ENCODE results near the gene ADAMTS15. TPM values are rescaled to one million over a fixed set of nuclear protein-coding genes. Genes with fewer than 3 reads are reported as not detected.

The ADAMTS15 gene
- total RNA-seq, 4 donors from 2014 or later, result 18.4 to 34.1 (median 24.9) TPM

- H3K36me3 ChIP-seq, result no peaks in the 10 kb centered on the region
- 71 to 83% methylated on average over 4 of the region's 4 CpGs for WGBS, 2 donors
- H3K9me3 ChIP-seq, result no peaks in the 10 kb centered on the region
- no peaks in the 10 kb centered on the region for H3K27me3 ChIP-seq
- H3K4me1 ChIP-seq, result no peaks in the 10 kb centered on the region
- no peak overlapping the region for H3K27ac ChIP-seq
- DNase-seq (ENCODE audit: low spot score in 2 of 2), result no peak
- no peak overlapping the region for H3K4me3 ChIP-seq
- TF ChIP-seq EP300 (IDR thresholded peaks at IDR 0.05), result no peak
- TF ChIP-seq POLR2A (IDR thresholded peaks at IDR 0.05), result no peak
- TF ChIP-seq CTCF (IDR thresholded peaks at IDR 0.05), result no peak
Measured at GRCh38 chr11:130442737-130443136, 5.7 kb upstream of the ADAMTS15 start.

- no peak overlapping the region for H3K4me3 ChIP-seq
- WGBS, 2 donors, result 71 to 74% methylated on average over 3 of the region's 3 CpGs
- no peak for DNase-seq (ENCODE audit: low spot score in 2 of 2)
- no peaks in the 10 kb centered on the region for H3K27me3 ChIP-seq
- H3K27ac ChIP-seq, result no peak overlapping the region
- peaks cover 0 to 23% (median 9%) of the 10 kb centered on the region in 4 donors for H3K4me1 ChIP-seq
- no peaks in the 10 kb centered on the region for H3K36me3 ChIP-seq
- H3K9me3 ChIP-seq, result no peaks in the 10 kb centered on the region
- TF ChIP-seq CTCF (IDR thresholded peaks at IDR 0.05) (no peak), EP300 (IDR thresholded peaks at IDR 0.05) (no peak), POLR2A (IDR thresholded peaks at IDR 0.05) (no peak)
Measured at GRCh38 chr11:130445788-130446187, 2.7 kb upstream of the ADAMTS15 start.

GRCh38 chr11:130448039-130448415 is 418 bp upstream of the ADAMTS15 start:
- H3K27me3 ChIP-seq, result no peaks in the 10 kb centered on the region
- DNase-seq (ENCODE audit: low spot score in 2 of 2), result no peak
- TF ChIP-seq POLR2A (IDR thresholded peaks at IDR 0.05), result no peak
- TF ChIP-seq EP300 (IDR thresholded peaks at IDR 0.05), result no peak
- no peak for TF ChIP-seq CTCF (IDR thresholded peaks at IDR 0.05)
- H3K4me3 ChIP-seq, result peak overlapping the region; percentile 59 to 82 (median 67)
- peaks cover 0 to 42% (median 16%) of the 10 kb centered on the region in 4 donors for H3K4me1 ChIP-seq
- no peaks in the 10 kb centered on the region for H3K9me3 ChIP-seq
- H3K27ac ChIP-seq, result peak overlapping the region in 3 of 4 donors; percentile 59 to 83 (median 60)
- no peaks in the 10 kb centered on the region for H3K36me3 ChIP-seq
- 5 to 14% methylated on average over 11 of the region's 11 CpGs for WGBS, 2 donors

GRCh38 chr11:130449310-130449990 is 1.0 kb downstream of the ADAMTS15 start:
- H3K4me1 ChIP-seq, result peaks cover 0 to 56% (median 16%) of the 10 kb centered on the region in 4 donors
- H3K27me3 ChIP-seq, result no peaks in the 10 kb centered on the region
- TF ChIP-seq CTCF (IDR thresholded peaks at IDR 0.05) (no peak), EP300 (IDR thresholded peaks at IDR 0.05) (no peak), POLR2A (IDR thresholded peaks at IDR 0.05) (no peak)
- no peaks in the 10 kb centered on the region for H3K36me3 ChIP-seq
- WGBS, 2 donors, result 1 to 3% methylated on average over 9 to 32 of the region's 64 CpGs
- no peaks in the 10 kb centered on the region for H3K9me3 ChIP-seq
- H3K27ac ChIP-seq, result peak overlapping the region; percentile 1 to 83 (median 68)
- DNase-seq (ENCODE audit: low spot score in 2 of 2), result no peak
- peak overlapping the region; percentile 59 to 82 (median 67) for H3K4me3 ChIP-seq

- TF ChIP-seq POLR2A (IDR thresholded peaks at IDR 0.05) (peak in 1 of 2 donors; percentile 55), EP300 (IDR thresholded peaks at IDR 0.05) (peak in 1 of 2 donors; percentile 85), CTCF (IDR thresholded peaks at IDR 0.05) (peak; percentile 34 to 89 (median 79))
- Histone ChIP-seq H3K9me3 (no peaks in the 10 kb centered on the region), H3K36me3 (no peaks in the 10 kb centered on the region), H3K27ac (peak overlapping the region; percentile 4 to 83 (median 56)), H3K4me1 (peaks cover 0 to 64% (median 18%) of the 10 kb centered on the region in 4 donors), H3K4me3 (peak overlapping the region; percentile 59 to 82 (median 67)), H3K27me3 (no peaks in the 10 kb centered on the region)
- DNase-seq (ENCODE audit: low spot score in 2 of 2), result peak; percentile 81 to 83
- 26 to 28% methylated on average over 20 to 26 of the region's 34 CpGs for WGBS, 2 donors
Measured at GRCh38 chr11:130449996-130450769, 1.7 kb downstream of the ADAMTS15 start.

All from tibial nerve (tissue), 4 donors.